Neural cell (in vitro differentiated cells): ENCODE results near the gene FIGNL1.

Experiments
- EP300 ChIP-seq: fragments of 450-650 bp; conservative IDR thresholded peaks from 2 replicates; pipeline ENCODE4 v1.6.1; 2014; ENCODE audit warnings: antibody characterized with exemption, mild to moderate bottlenecking, moderate library complexity; ENCODE audit not compliant: poor library complexity, severe bottlenecking
- EZH2 ChIP-seq: fragments of 200-600, 300-800 bp; shearing (Covaris generic), sonication (generic); IDR thresholded peaks from 2 replicates; pipeline ENCODE4 v1.6.1; 2014; ENCODE audit warnings: antibody characterized with exemption, low read length, borderline replicate concordance, mild to moderate bottlenecking; ENCODE audit not compliant: insufficient read depth, poor library complexity, severe bottlenecking
- MXI1 ChIP-seq: fragments of 450-650 bp; conservative IDR thresholded peaks from 2 replicates; pipeline ENCODE4 v1.6.1; 2014; ENCODE audit warnings: antibody characterized with exemption, mild to moderate bottlenecking; ENCODE audit not compliant: poor library complexity, severe bottlenecking
- POLR2AphosphoS5 ChIP-seq: IDR thresholded peaks from 2 replicates; pipeline ENCODE4 v1.6.1; 2012
- RAD21 ChIP-seq: fragments of 450-650 bp; conservative IDR thresholded peaks from 2 replicates; pipeline ENCODE4 v1.6.1; 2014; ENCODE audit warnings: antibody characterized with exemption, mild to moderate bottlenecking, moderate library complexity
- SMC3 ChIP-seq: fragments of 450-650 bp; conservative IDR thresholded peaks from 2 replicates; pipeline ENCODE4 v1.6.1; 2014; ENCODE audit warnings: antibody characterized with exemption, mild to moderate bottlenecking, moderate library complexity; ENCODE audit not compliant: poor library complexity
- TAF1 ChIP-seq: IDR thresholded peaks from 2 replicates; pipeline ENCODE4 v1.6.1; 2012; ENCODE audit warnings: low read depth
- TF ChIP-seq, protein P1 (sequence below): fragments of 450-650 bp; IDR thresholded peaks from 2 replicates; pipeline ENCODE4 v1.5.1; 2014; ENCODE audit warnings: antibody characterized with exemption, mild to moderate bottlenecking, moderate library complexity; ENCODE audit not compliant: poor library complexity, severe bottlenecking
- TF ChIP-seq, protein P2 (sequence below): IDR thresholded peaks from 2 replicates; pipeline ENCODE4 v1.6.1; 2012; ENCODE audit warnings: borderline replicate concordance

DNA sequence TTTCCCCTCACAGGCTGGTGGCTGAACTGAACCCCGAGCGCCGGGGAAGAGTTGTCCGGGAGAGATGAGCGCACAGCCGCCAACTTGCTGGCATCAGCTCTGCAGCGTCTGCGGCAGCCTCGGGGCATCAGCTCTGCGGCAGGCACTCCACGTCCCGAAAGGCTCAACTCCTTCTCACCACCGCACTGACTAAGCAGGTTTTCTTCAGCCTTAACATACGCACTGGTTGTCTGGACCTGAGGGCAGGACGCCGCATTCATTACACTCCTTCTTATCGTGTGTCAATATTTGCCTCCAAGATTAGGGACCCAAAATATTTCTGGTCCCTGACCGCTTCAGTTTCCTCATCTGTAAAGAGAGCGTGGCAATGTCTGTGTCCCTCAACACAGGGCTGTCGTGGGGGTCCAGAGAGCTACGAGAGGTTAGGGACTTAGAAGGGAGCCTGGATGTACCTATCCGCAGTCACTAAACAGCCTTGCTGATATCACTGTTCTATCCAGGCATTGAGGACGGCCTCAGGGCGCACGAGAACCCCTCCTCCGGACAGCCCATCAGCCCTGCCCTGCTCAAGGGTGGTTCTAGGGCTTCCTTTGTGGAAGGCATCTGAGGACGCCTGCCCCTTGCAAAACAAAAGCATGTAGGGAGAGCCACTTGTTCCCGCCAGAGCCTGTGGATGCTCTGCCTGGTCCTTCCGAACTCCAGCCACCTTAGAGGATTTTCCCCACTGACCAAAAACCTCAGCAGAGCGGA lies 42.8 kb upstream of the FIGNL1 start:
- TF ChIP-seq, protein P1, sequence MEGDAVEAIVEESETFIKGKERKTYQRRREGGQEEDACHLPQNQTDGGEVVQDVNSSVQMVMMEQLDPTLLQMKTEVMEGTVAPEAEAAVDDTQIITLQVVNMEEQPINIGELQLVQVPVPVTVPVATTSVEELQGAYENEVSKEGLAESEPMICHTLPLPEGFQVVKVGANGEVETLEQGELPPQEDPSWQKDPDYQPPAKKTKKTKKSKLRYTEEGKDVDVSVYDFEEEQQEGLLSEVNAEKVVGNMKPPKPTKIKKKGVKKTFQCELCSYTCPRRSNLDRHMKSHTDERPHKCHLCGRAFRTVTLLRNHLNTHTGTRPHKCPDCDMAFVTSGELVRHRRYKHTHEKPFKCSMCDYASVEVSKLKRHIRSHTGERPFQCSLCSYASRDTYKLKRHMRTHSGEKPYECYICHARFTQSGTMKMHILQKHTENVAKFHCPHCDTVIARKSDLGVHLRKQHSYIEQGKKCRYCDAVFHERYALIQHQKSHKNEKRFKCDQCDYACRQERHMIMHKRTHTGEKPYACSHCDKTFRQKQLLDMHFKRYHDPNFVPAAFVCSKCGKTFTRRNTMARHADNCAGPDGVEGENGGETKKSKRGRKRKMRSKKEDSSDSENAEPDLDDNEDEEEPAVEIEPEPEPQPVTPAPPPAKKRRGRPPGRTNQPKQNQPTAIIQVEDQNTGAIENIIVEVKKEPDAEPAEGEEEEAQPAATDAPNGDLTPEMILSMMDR: no peak
- no peak for TF ChIP-seq RAD21
- no peak for TF ChIP-seq TAF1
- TF ChIP-seq EZH2: no peak
- TF ChIP-seq EP300: no peak
- TF ChIP-seq POLR2AphosphoS5: no peak
- no peak for TF ChIP-seq SMC3
- TF ChIP-seq, protein P2, sequence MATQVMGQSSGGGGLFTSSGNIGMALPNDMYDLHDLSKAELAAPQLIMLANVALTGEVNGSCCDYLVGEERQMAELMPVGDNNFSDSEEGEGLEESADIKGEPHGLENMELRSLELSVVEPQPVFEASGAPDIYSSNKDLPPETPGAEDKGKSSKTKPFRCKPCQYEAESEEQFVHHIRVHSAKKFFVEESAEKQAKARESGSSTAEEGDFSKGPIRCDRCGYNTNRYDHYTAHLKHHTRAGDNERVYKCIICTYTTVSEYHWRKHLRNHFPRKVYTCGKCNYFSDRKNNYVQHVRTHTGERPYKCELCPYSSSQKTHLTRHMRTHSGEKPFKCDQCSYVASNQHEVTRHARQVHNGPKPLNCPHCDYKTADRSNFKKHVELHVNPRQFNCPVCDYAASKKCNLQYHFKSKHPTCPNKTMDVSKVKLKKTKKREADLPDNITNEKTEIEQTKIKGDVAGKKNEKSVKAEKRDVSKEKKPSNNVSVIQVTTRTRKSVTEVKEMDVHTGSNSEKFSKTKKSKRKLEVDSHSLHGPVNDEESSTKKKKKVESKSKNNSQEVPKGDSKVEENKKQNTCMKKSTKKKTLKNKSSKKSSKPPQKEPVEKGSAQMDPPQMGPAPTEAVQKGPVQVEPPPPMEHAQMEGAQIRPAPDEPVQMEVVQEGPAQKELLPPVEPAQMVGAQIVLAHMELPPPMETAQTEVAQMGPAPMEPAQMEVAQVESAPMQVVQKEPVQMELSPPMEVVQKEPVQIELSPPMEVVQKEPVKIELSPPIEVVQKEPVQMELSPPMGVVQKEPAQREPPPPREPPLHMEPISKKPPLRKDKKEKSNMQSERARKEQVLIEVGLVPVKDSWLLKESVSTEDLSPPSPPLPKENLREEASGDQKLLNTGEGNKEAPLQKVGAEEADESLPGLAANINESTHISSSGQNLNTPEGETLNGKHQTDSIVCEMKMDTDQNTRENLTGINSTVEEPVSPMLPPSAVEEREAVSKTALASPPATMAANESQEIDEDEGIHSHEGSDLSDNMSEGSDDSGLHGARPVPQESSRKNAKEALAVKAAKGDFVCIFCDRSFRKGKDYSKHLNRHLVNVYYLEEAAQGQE: no peak
- TF ChIP-seq MXI1: no peak
